Activated T-helper 17 cell treated with anti-CD3 and anti-CD28 coated beads, Interleukin-2, amount 50 U/mL, for 72 hours (primary cell): ENCODE results near the gene SASH1. TPM values are rescaled to one million over a fixed set of nuclear protein-coding genes. Genes with fewer than 3 reads are reported as not detected.
"Not testable (repeated sequence)": the region's sequence is repeated elsewhere in the genome, so short reads cannot be mapped to it uniquely, and the experiment has no call there.

Experiments
- ATAC-seq: fragments of 150-1000 bp; cut with Tn5 transposase; replicated peaks from 2 replicates; pipeline ENCODE4 v1.10.0; 2021; ENCODE audit warnings: mild to moderate bottlenecking, moderate library complexity
- H3K27ac Mint-ChIP-seq: one replicate; pipeline ENCODE4 v1.8.0; 2022; ENCODE audit warnings: mixed read lengths
- H3K27me3 Mint-ChIP-seq: one replicate; pipeline ENCODE4 v1.8.0; 2022; ENCODE audit warnings: mixed read lengths
- H3K36me3 Mint-ChIP-seq: one replicate; pipeline ENCODE4 v1.8.0; 2022; ENCODE audit warnings: low read depth, mild to moderate bottlenecking, mixed read lengths
- H3K4me1 Mint-ChIP-seq: one replicate; pipeline ENCODE4 v1.8.0; 2022; ENCODE audit warnings: mixed read lengths
- H3K4me3 Mint-ChIP-seq: one replicate; pipeline ENCODE4 v1.8.0; 2022; ENCODE audit warnings: mild to moderate bottlenecking, mixed read lengths
- H3K9me3 Mint-ChIP-seq: one replicate; pipeline ENCODE4 v1.8.0; 2022; ENCODE audit warnings: mixed read lengths
- total RNA-seq, 2 donors: library from RNA; stranded (reverse); gene quantifications; one replicate each; pipeline ENCODE4 v1.2.3, GENCODE V29; 2022

The SASH1 gene
- total RNA-seq, 2 donors from 2014 or later = 1.8 to 2.9 TPM

- ATAC-seq = no peak
- Mint-ChIP-seq H3K27ac (no peak overlapping the region), H3K4me1 (peaks cover 7% of the 10 kb centered on the region), H3K4me3 (no peak overlapping the region), H3K27me3 (peaks cover 28% of the 10 kb centered on the region), H3K36me3 (no peaks in the 10 kb centered on the region), H3K9me3 (no peaks in the 10 kb centered on the region)
Observed at GRCh38 chr6:148580442-148580841, 237.8 kb downstream of the SASH1 start.

GRCh38 chr6:148583631-148584030 is 241.0 kb downstream of the SASH1 start:
- no peaks in the 10 kb centered on the region for H3K36me3 Mint-ChIP-seq
- H3K27ac Mint-ChIP-seq = no peak overlapping the region
- no peak for ATAC-seq
- peaks cover 18% of the 10 kb centered on the region for H3K9me3 Mint-ChIP-seq
- peaks cover 5% of the 10 kb centered on the region for H3K4me1 Mint-ChIP-seq
- H3K4me3 Mint-ChIP-seq = no peak overlapping the region
- H3K27me3 Mint-ChIP-seq = peaks cover 36% of the 10 kb centered on the region

- not testable (repeated sequence) for ATAC-seq, H3K4me1 Mint-ChIP-seq, H3K36me3 Mint-ChIP-seq, H3K4me3 Mint-ChIP-seq, H3K27ac Mint-ChIP-seq
- peaks cover 18% of the 10 kb centered on the region for H3K9me3 Mint-ChIP-seq
- H3K27me3 Mint-ChIP-seq = peaks cover 41% of the 10 kb centered on the region
Observed at GRCh38 chr6:148585641-148586040, 243.0 kb downstream of the SASH1 start.

- Mint-ChIP-seq H3K4me3 (no peak overlapping the region), H3K27me3 (peaks cover 33% of the 10 kb centered on the region), H3K9me3 (peaks cover 14% of the 10 kb centered on the region), H3K27ac (no peak overlapping the region), H3K4me1 (peaks cover 5% of the 10 kb centered on the region), H3K36me3 (no peaks in the 10 kb centered on the region)
- no peak for ATAC-seq
Observed at GRCh38 chr6:148590883-148591282, 248.2 kb downstream of the SASH1 start.

GRCh38 chr6:148591656-148592055 is 249.0 kb downstream of the SASH1 start:
- Mint-ChIP-seq H3K9me3 (peaks cover 8% of the 10 kb centered on the region), H3K36me3 (no peaks in the 10 kb centered on the region), H3K4me1 (peaks cover 3% of the 10 kb centered on the region), H3K27me3 (peaks cover 27% of the 10 kb centered on the region), H3K4me3 (no peak overlapping the region), H3K27ac (no peak overlapping the region)
- peak; percentile 60 for ATAC-seq

DNA sequence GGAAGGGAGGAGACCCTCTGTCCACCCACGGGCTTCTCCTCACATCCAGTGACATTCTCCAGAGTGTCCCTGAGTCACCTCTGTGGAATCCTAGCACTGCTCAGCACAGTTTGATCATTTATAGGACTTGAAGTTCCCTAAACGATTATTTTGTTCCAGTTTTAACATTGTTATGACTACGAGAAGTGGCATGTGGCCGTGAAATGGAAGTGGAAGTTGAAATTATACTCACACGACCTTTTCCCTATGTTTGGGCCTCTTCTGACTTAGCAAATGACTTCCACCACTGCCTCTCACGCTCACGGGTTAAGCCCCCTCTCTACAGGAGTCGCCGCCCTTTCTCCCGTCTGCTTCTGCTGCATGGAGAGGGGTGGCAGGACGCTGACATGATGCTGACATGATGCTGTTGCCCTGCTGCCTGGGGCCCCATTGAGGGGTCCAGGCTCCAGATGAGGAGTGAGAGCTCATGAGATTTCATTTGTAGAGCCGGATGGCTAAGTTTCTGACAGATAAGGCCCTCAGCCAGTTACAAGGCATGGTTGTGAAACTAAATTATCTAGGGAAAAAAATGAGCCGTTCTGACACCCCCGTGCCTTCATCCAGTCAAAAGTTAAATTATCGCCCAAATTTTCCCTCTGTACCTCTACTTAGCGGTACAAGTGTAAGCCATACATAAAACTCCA is 250.6 kb downstream of the SASH1 start:
- H3K27me3 Mint-ChIP-seq = peaks cover 21% of the 10 kb centered on the region
- no peaks in the 10 kb centered on the region for H3K9me3 Mint-ChIP-seq
- no peak overlapping the region for H3K4me3 Mint-ChIP-seq
- ATAC-seq = no peak
- H3K27ac Mint-ChIP-seq = no peak overlapping the region
- H3K4me1 Mint-ChIP-seq = no peaks in the 10 kb centered on the region
- H3K36me3 Mint-ChIP-seq = no peaks in the 10 kb centered on the region

DNA sequence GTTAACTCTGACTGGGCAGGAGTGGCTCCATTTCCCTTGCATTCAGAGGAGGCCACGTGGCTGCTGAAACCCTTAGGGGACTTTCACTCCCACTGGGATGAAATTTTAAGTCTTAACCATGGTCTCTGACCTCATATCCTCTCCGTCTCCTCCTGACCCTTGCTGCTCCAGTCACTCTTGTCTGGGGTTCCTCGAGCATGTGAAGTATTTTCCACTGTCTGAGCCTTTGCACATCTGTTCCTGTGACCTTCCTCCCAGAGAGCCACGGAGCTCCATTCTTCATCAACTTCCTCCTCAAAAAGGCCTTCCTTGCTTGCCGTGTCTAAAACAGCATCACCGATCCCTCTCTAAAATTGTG is 251.2 kb downstream of the SASH1 start:
- Mint-ChIP-seq H3K4me1 (no peaks in the 10 kb centered on the region), H3K4me3 (no peak overlapping the region), H3K36me3 (no peaks in the 10 kb centered on the region), H3K9me3 (no peaks in the 10 kb centered on the region), H3K27me3 (peaks cover 24% of the 10 kb centered on the region), H3K27ac (no peak overlapping the region)
- ATAC-seq = no peak

DNA sequence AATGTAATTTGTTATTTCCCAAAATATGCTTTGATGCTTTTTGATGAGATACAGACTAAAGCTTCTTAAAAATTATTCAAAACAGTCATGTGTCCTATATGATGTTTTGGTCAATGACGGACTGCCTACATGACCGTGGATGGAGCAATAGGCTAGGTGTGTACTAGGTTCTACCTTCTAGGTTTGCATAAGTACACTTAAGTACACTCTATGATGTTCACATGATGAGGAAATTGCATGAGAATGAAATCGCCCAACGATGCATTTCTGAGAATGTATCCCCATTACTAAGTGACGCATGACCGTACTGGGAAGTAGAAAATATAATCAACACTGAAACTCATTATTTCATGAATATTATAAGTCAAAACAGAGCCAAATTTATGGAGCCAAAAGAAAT is 252.9 kb downstream of the SASH1 start:
- Mint-ChIP-seq H3K4me1 (no peaks in the 10 kb centered on the region), H3K4me3 (no peak overlapping the region), H3K9me3 (peaks cover under 1% of the 10 kb centered on the region), H3K27me3 (peaks cover 19% of the 10 kb centered on the region), H3K36me3 (no peaks in the 10 kb centered on the region), H3K27ac (no peak overlapping the region)
- ATAC-seq = no peak

DNA sequence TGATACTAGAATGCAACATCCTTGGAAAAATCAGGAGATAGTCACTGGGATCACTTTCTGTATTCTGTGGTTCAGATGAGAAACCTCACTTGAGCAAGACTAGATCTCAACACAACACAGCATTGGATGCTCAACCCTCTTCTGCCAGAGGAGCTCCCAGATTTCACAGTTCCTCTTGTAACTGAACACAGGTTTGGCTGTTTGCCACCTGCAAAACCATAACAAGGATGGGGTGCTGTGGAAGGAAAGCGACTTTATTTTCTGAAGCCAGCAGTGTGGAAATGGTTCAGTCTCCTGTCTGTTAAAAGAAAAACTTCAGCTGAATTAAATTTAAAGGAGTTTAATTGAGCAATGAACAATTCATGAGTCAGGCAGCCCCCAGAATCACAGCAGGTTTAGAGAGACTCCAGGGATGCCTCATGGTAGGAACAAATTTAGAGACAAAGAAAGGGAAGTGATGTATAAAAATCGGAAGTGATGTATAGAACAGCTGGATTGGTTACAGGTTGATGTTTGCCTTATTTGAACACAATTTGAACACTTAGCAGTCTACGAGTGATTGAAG is 254.3 kb downstream of the SASH1 start:
- Mint-ChIP-seq H3K27ac (no peak overlapping the region), H3K4me3 (no peak overlapping the region), H3K9me3 (peaks cover 4% of the 10 kb centered on the region), H3K36me3 (no peaks in the 10 kb centered on the region), H3K4me1 (peaks cover under 1% of the 10 kb centered on the region), H3K27me3 (peaks cover 20% of the 10 kb centered on the region)
- no peak for ATAC-seq

GRCh38 chr6:148598724-148599123 is 256.1 kb downstream of the SASH1 start:
- Mint-ChIP-seq H3K27ac (no peak overlapping the region), H3K36me3 (no peaks in the 10 kb centered on the region), H3K4me3 (no peak overlapping the region), H3K9me3 (peaks cover 7% of the 10 kb centered on the region), H3K4me1 (peaks cover 5% of the 10 kb centered on the region), H3K27me3 (peaks cover 20% of the 10 kb centered on the region)
- no peak for ATAC-seq

DNA sequence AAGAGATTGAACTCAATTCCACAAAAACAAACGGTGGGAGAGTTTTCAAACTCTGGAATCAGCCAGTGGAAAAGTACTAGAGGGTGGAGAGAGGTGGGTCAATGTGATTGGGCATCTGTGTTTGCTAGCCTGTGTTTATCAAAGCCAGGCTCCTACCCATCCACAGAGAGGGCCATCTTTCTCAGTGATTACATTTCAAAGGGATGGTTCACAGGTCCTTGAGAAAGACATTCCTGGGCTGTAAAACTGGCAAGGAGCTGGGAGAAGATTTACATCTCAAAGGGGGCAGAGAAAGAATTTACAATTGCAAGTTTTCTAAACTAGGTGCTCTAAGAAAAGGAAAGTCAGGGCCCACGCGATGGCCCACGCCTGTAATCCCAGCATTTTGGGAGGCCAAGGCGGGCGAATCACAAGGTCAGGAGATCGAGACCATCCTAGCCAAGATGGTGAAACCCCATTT is 257.4 kb downstream of the SASH1 start:
- H3K4me1 Mint-ChIP-seq = peaks cover 5% of the 10 kb centered on the region
- peaks cover 7% of the 10 kb centered on the region for H3K9me3 Mint-ChIP-seq
- H3K27ac Mint-ChIP-seq = no peak overlapping the region
- peaks cover 15% of the 10 kb centered on the region for H3K27me3 Mint-ChIP-seq
- H3K4me3 Mint-ChIP-seq = no peak overlapping the region
- no peak for ATAC-seq
- H3K36me3 Mint-ChIP-seq = no peaks in the 10 kb centered on the region
